Measurements from ENCODE around the gene UACA. TPM values are rescaled to one million over a fixed set of nuclear protein-coding genes. Genes with fewer than 3 reads are reported as not detected.

UACA gene
- total and polyA plus RNA-seq, 8 donors, result 15.4 to 39.5 (median 21.4) TPM

- intact Hi-C loops (cut with DNase I), result no loop called here
- no peaks in the 10 kb centered on the region for H3K9me3 ChIP-seq
- DNase-seq (no peak), ATAC-seq (peak in 1 of 4 donors; percentile 25), FAIRE-seq (no peak)
- 84 to 85% methylated on average over 4 of the region's 4 CpGs for WGBS, 2 donors
- H3K36me3 ChIP-seq, result no peaks in the 10 kb centered on the region
- H3K4me1 ChIP-seq, result no peaks in the 10 kb centered on the region
- no peak for TF ChIP-seq CTCF (IDR thresholded peaks at IDR 0.05)
- no peak overlapping the region for H3K4me3 ChIP-seq
- no peaks in the 10 kb centered on the region for H3K27me3 ChIP-seq
- no peak overlapping the region for H3K27ac ChIP-seq
Measured at GRCh38 chr15:70802629-70803028, 39.3 kb upstream of the UACA start.

GRCh38 chr15:70801109-70801508 is 37.8 kb upstream of the UACA start:
- no peak for TF ChIP-seq CTCF (IDR thresholded peaks at IDR 0.05)
- FAIRE-seq (no peak), DNase-seq (no peak), ATAC-seq (no peak)
- Histone ChIP-seq H3K27ac (no peak overlapping the region), H3K27me3 (no peaks in the 10 kb centered on the region), H3K4me1 (no peaks in the 10 kb centered on the region), H3K36me3 (no peaks in the 10 kb centered on the region), H3K4me3 (no peak overlapping the region), H3K9me3 (no peaks in the 10 kb centered on the region)
- intact Hi-C loops (cut with DNase I), result no loop called here
- 85 to 94% methylated on average over 5 of the region's 5 CpGs for WGBS, 2 donors

DNA sequence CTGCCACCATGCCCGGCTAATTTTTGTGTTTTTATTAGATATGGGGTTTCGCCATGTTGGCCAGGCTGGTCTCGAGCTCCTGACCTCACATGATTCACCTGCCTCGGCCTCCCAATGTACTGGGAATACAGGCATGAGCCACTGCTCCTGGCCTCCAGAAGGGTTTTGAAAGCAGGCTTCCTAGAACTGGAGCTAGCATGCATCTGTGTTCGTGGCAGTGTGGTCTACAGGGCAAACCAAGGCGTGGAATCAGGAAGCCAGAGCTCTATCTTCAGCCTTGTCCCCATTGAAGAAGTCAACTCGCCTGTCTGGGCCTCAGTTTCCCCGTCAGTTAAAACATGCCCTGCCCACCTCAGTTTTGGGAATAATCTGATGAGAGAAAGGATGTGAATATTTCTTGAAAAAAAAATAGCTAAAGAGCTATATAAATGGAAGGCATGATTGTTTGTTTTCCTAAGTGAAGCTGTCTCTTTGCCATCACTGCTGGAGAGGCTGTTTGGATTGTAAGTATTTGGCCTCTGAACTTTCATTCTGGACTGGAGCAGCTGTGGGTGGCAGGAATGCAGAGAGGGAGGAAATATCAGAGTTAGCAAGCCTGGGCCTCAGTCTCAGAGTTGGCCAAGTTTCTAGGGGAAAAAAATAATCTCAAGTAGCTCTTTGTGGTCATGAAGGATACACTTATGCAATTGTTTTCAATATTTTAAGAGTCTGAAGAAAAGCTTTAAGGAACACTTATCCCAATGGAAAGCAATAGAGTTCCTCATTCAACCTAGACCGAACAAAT is 36.5 kb upstream of the UACA start:
- H3K36me3 ChIP-seq, result no peaks in the 10 kb centered on the region
- 73 to 77% methylated on average over 9 of the region's 9 CpGs for WGBS, 2 donors
- H3K4me1 ChIP-seq, result no peaks in the 10 kb centered on the region
- ATAC-seq (peak in 3 of 4 donors; percentile 60 to 66 (median 65)), DNase-seq (no peak), FAIRE-seq (no peak)
- intact Hi-C loops (cut with DNase I), result no loop called here
- no peak overlapping the region for H3K4me3 ChIP-seq
- H3K27me3 ChIP-seq, result no peaks in the 10 kb centered on the region
- TF ChIP-seq CTCF (IDR thresholded peaks at IDR 0.05), result no peak
- H3K27ac ChIP-seq, result no peak overlapping the region
- no peaks in the 10 kb centered on the region for H3K9me3 ChIP-seq

DNA sequence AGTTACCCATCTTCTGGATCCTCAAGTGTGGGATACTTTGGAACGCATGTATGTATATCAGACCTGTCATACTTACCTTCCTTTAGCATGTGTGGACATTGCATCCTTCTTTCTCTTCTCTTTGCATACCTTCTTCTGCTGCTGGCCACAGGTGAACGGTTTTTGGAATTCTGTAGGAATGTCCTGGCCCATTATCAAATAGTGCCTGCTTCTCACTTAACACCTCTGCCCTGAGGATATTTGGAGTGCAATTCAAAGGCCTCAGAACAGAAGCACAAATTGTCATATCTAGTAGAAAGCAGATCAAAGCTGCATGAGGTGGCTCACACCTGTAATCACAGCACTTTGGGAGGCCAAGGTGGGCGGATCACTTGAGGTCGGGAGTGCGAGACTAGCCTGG is 34.1 kb upstream of the UACA start:
- FAIRE-seq (no peak), DNase-seq (no peak), ATAC-seq (no peak)
- Histone ChIP-seq H3K9me3 (no peaks in the 10 kb centered on the region), H3K4me3 (no peak overlapping the region), H3K27me3 (no peaks in the 10 kb centered on the region), H3K36me3 (no peaks in the 10 kb centered on the region), H3K4me1 (no peaks in the 10 kb centered on the region), H3K27ac (no peak overlapping the region)
- WGBS, 2 donors, result 91 to 92% methylated on average over 5 of the region's 5 CpGs
- no peak for TF ChIP-seq CTCF (IDR thresholded peaks at IDR 0.05)
- intact Hi-C loops (cut with DNase I), result no loop called here

Measured in pancreas (tissue), 10 donors.